Measurements from ENCODE around the gene CENPO. TPM values are rescaled to one million over a fixed set of nuclear protein-coding genes. Genes with fewer than 3 reads are reported as not detected.

The CENPO gene
- total RNA-seq (9.2 TPM), polyA plus RNA-seq (1 to 10 TPM; 1.2 to 6.4 (median 3.2) TPM)

- ATAC-seq (ENCODE audit: low read depth in 2 of 2), result peak; percentile 98
- peak within 1 kb of the TSS; percentile 98 to 99 (median 98) for H3K4me3 Mint-ChIP-seq
- H3K9me3 ChIP-seq (ENCODE audit: control insufficient read depth in 2 of 2, low read length in 2 of 2), result no peaks in the 10 kb centered on the region
- H3K9me3 Mint-ChIP-seq, result peaks cover 0 to 3% (median 0%) of the 10 kb centered on the region in 7 donors
- H3K27ac ChIP-seq (ENCODE audit: insufficient read depth, low read length, poor library complexity, severe bottlenecking), result peak within 1 kb of the TSS; percentile 92
- no peaks in the 10 kb centered on the region for H3K27me3 ChIP-seq (ENCODE audit: control insufficient read depth, insufficient read depth, low read length)
- H3K27me3 Mint-ChIP-seq, result no peaks in the 10 kb centered on the region
- peaks cover 19% of the 10 kb centered on the region for H3K4me1 ChIP-seq (ENCODE audit: control insufficient read depth, insufficient read depth, low read length, poor library complexity, severe bottlenecking)
- peaks cover 5% of the 10 kb centered on the region for H3K36me3 ChIP-seq (ENCODE audit: control insufficient read depth, insufficient read depth, low read length)
- H3K27ac Mint-ChIP-seq, result peak within 1 kb of the TSS; percentile 99
- DNase-seq, result peak; percentile 92 to 97 (median 97)
- peak within 1 kb of the TSS; percentile 89 for H3K4me3 ChIP-seq (ENCODE audit: low read depth, low read length)
- peaks cover 24% of the 10 kb centered on the region for H3K36me3 Mint-ChIP-seq
- H3K4me1 Mint-ChIP-seq, result peaks cover 12 to 43% (median 22%) of the 10 kb centered on the region in 4 donors
Measured at GRCh38 chr2:24792874-24793760, at the start of gene CENPO, which contains the start of gene PTRHD1. Gene CENPO, plus strand, starts transcription at chr2:24793425. Its CDS starts 495 bp downstream, at chr2:24793920. Gene PTRHD1, minus strand, starts transcription at chr2:24793391. Its CDS starts 14 bp downstream, at chr2:24793377.

GRCh38 chr2:24743924-24744323, 49.3 kb upstream of the CENPO start:
- Histone ChIP-seq H3K4me3 (ENCODE audit: low read depth, low read length) (no peak overlapping the region), H3K4me1 (ENCODE audit: control insufficient read depth, insufficient read depth, low read length, poor library complexity, severe bottlenecking) (no peaks in the 10 kb centered on the region), H3K27me3 (ENCODE audit: control insufficient read depth, insufficient read depth, low read length) (no peaks in the 10 kb centered on the region), H3K9me3 (ENCODE audit: control insufficient read depth in 2 of 2, low read length in 2 of 2) (no peaks in the 10 kb centered on the region), H3K36me3 (ENCODE audit: control insufficient read depth, insufficient read depth, low read length) (peaks cover 35% of the 10 kb centered on the region), H3K27ac (ENCODE audit: insufficient read depth, low read length, poor library complexity, severe bottlenecking) (no peak overlapping the region)
- H3K4me1 Mint-ChIP-seq, result peaks cover 7 to 34% (median 19%) of the 10 kb centered on the region in 4 donors
- H3K36me3 Mint-ChIP-seq, result peaks cover 23% of the 10 kb centered on the region
- DNase-seq (peak in 1 of 3 donors; percentile 6), ATAC-seq (ENCODE audit: low read depth in 2 of 2) (no peak)
- H3K9me3 Mint-ChIP-seq, result no peaks in the 10 kb centered on the region
- no peaks in the 10 kb centered on the region for H3K27me3 Mint-ChIP-seq
- H3K27ac Mint-ChIP-seq, result no peak overlapping the region
- no peak overlapping the region for H3K4me3 Mint-ChIP-seq

GRCh38 chr2:24744356-24744755, 48.9 kb upstream of the CENPO start:
- H3K27me3 Mint-ChIP-seq, result no peaks in the 10 kb centered on the region
- DNase-seq, result no peak
- Histone ChIP-seq H3K4me1 (ENCODE audit: control insufficient read depth, insufficient read depth, low read length, poor library complexity, severe bottlenecking) (no peaks in the 10 kb centered on the region), H3K36me3 (ENCODE audit: control insufficient read depth, insufficient read depth, low read length) (peaks cover 39% of the 10 kb centered on the region), H3K27ac (ENCODE audit: insufficient read depth, low read length, poor library complexity, severe bottlenecking) (no peak overlapping the region), H3K4me3 (ENCODE audit: low read depth, low read length) (no peak overlapping the region), H3K9me3 (ENCODE audit: control insufficient read depth in 2 of 2, low read length in 2 of 2) (no peaks in the 10 kb centered on the region), H3K27me3 (ENCODE audit: control insufficient read depth, insufficient read depth, low read length) (no peaks in the 10 kb centered on the region)
- no peak for ATAC-seq (ENCODE audit: low read depth in 2 of 2)
- peaks cover 27% of the 10 kb centered on the region for H3K36me3 Mint-ChIP-seq
- H3K4me3 Mint-ChIP-seq, result no peak overlapping the region
- peaks cover 7 to 30% (median 18%) of the 10 kb centered on the region in 4 donors for H3K4me1 Mint-ChIP-seq
- H3K27ac Mint-ChIP-seq, result no peak overlapping the region
- no peaks in the 10 kb centered on the region for H3K9me3 Mint-ChIP-seq

GRCh38 chr2:24745825-24746224, 47.4 kb upstream of the CENPO start:
- H3K27ac ChIP-seq (ENCODE audit: insufficient read depth, low read length, poor library complexity, severe bottlenecking), result no peak overlapping the region
- Mint-ChIP-seq H3K27me3 (no peaks in the 10 kb centered on the region), H3K4me3 (no peak overlapping the region), H3K36me3 (peaks cover 36% of the 10 kb centered on the region), H3K4me1 (peaks cover 7 to 20% (median 16%) of the 10 kb centered on the region in 4 donors), H3K27ac (peak overlapping the region in 1 of 3 donors; percentile 76), H3K9me3 (no peaks in the 10 kb centered on the region)
- no peaks in the 10 kb centered on the region for H3K27me3 ChIP-seq (ENCODE audit: control insufficient read depth, insufficient read depth, low read length)
- peaks cover 37% of the 10 kb centered on the region for H3K36me3 ChIP-seq (ENCODE audit: control insufficient read depth, insufficient read depth, low read length)
- ATAC-seq (ENCODE audit: low read depth in 2 of 2), result no peak
- H3K4me1 ChIP-seq (ENCODE audit: control insufficient read depth, insufficient read depth, low read length, poor library complexity, severe bottlenecking), result no peaks in the 10 kb centered on the region
- no peak for DNase-seq
- no peaks in the 10 kb centered on the region for H3K9me3 ChIP-seq (ENCODE audit: control insufficient read depth in 2 of 2, low read length in 2 of 2)
- H3K4me3 ChIP-seq (ENCODE audit: low read depth, low read length), result no peak overlapping the region

- Histone ChIP-seq H3K27me3 (ENCODE audit: control insufficient read depth, insufficient read depth, low read length) (no peaks in the 10 kb centered on the region), H3K4me3 (ENCODE audit: low read depth, low read length) (no peak overlapping the region), H3K9me3 (ENCODE audit: control insufficient read depth in 2 of 2, low read length in 2 of 2) (no peaks in the 10 kb centered on the region), H3K27ac (ENCODE audit: insufficient read depth, low read length, poor library complexity, severe bottlenecking) (no peak overlapping the region), H3K36me3 (ENCODE audit: control insufficient read depth, insufficient read depth, low read length) (peaks cover 33% of the 10 kb centered on the region), H3K4me1 (ENCODE audit: control insufficient read depth, insufficient read depth, low read length, poor library complexity, severe bottlenecking) (no peaks in the 10 kb centered on the region)
- Mint-ChIP-seq H3K4me1 (peaks cover 4 to 20% (median 16%) of the 10 kb centered on the region in 4 donors), H3K27ac (no peak overlapping the region), H3K4me3 (no peak overlapping the region), H3K9me3 (no peaks in the 10 kb centered on the region), H3K27me3 (no peaks in the 10 kb centered on the region), H3K36me3 (peaks cover 26% of the 10 kb centered on the region)
- no peak for DNase-seq
- no peak for ATAC-seq (ENCODE audit: low read depth in 2 of 2)
Measured at GRCh38 chr2:24747299-24747698, 45.9 kb upstream of the CENPO start.

GRCh38 chr2:24749069-24749691, 44.0 kb upstream of the CENPO start:
- H3K27ac ChIP-seq (ENCODE audit: insufficient read depth, low read length, poor library complexity, severe bottlenecking), result no peak overlapping the region
- H3K4me1 ChIP-seq (ENCODE audit: control insufficient read depth, insufficient read depth, low read length, poor library complexity, severe bottlenecking), result no peaks in the 10 kb centered on the region
- no peaks in the 10 kb centered on the region for H3K9me3 ChIP-seq (ENCODE audit: control insufficient read depth in 2 of 2, low read length in 2 of 2)
- H3K36me3 ChIP-seq (ENCODE audit: control insufficient read depth, insufficient read depth, low read length), result peaks cover 37% of the 10 kb centered on the region
- peaks cover 24% of the 10 kb centered on the region for H3K36me3 Mint-ChIP-seq
- H3K27me3 ChIP-seq (ENCODE audit: control insufficient read depth, insufficient read depth, low read length), result no peaks in the 10 kb centered on the region
- ATAC-seq (ENCODE audit: low read depth in 2 of 2) (no peak), DNase-seq (no peak)
- no peak overlapping the region for H3K4me3 Mint-ChIP-seq
- peaks cover 3 to 12% (median 5%) of the 10 kb centered on the region in 4 donors for H3K4me1 Mint-ChIP-seq
- no peaks in the 10 kb centered on the region for H3K9me3 Mint-ChIP-seq
- no peaks in the 10 kb centered on the region for H3K27me3 Mint-ChIP-seq
- H3K4me3 ChIP-seq (ENCODE audit: low read depth, low read length), result no peak overlapping the region
- peak overlapping the region in 2 of 3 donors; percentile 8 to 88 for H3K27ac Mint-ChIP-seq

GRCh38 chr2:24754985-24755705, 38.1 kb upstream of the CENPO start:
- H3K4me3 ChIP-seq (ENCODE audit: low read depth, low read length), result no peak overlapping the region
- no peak for DNase-seq
- H3K27me3 Mint-ChIP-seq, result no peaks in the 10 kb centered on the region
- H3K4me1 ChIP-seq (ENCODE audit: control insufficient read depth, insufficient read depth, low read length, poor library complexity, severe bottlenecking), result no peaks in the 10 kb centered on the region
- no peaks in the 10 kb centered on the region for H3K27me3 ChIP-seq (ENCODE audit: control insufficient read depth, insufficient read depth, low read length)
- peaks cover 19% of the 10 kb centered on the region for H3K36me3 Mint-ChIP-seq
- H3K27ac ChIP-seq (ENCODE audit: insufficient read depth, low read length, poor library complexity, severe bottlenecking), result no peak overlapping the region
- no peak for ATAC-seq (ENCODE audit: low read depth in 2 of 2)
- H3K9me3 ChIP-seq (ENCODE audit: control insufficient read depth in 2 of 2, low read length in 2 of 2), result no peaks in the 10 kb centered on the region
- H3K36me3 ChIP-seq (ENCODE audit: control insufficient read depth, insufficient read depth, low read length), result peaks cover 62% of the 10 kb centered on the region
- H3K4me3 Mint-ChIP-seq, result no peak overlapping the region
- H3K9me3 Mint-ChIP-seq, result no peaks in the 10 kb centered on the region
- H3K4me1 Mint-ChIP-seq, result peaks cover 0 to 3% (median 0%) of the 10 kb centered on the region in 4 donors
- peak overlapping the region in 2 of 3 donors; percentile 21 to 32 for H3K27ac Mint-ChIP-seq
